Rectal smooth muscle tissue (tissue), 1 donor: Measurements from ENCODE around the gene JPH3.
"Not testable (repeated sequence)": the region's sequence is repeated elsewhere in the genome, so short reads cannot be mapped to it uniquely, and the experiment has no call there.

ENCODE experiments used
- H3K27ac ChIP-seq: one replicate; pipeline ENCODE4 v1.7.0; 2013; ENCODE audit warnings: low read depth, low read length, inconsistent platforms
- H3K27me3 ChIP-seq: one replicate; pipeline ENCODE4 v1.7.0; 2013; ENCODE audit warnings: low read length; ENCODE audit not compliant: control insufficient read depth, insufficient read depth
- H3K36me3 ChIP-seq: one replicate; pipeline ENCODE4 v1.7.0; 2013; ENCODE audit warnings: low read length; ENCODE audit not compliant: control insufficient read depth, insufficient read depth
- H3K4me1 ChIP-seq: one replicate; pipeline ENCODE4 v1.7.0; 2013; ENCODE audit warnings: low read length; ENCODE audit not compliant: control insufficient read depth, insufficient read depth
- H3K4me3 ChIP-seq: one replicate; pipeline ENCODE4 v1.7.0; 2013; ENCODE audit warnings: low read length
- H3K9ac ChIP-seq: one replicate; pipeline ENCODE4 v1.7.0; 2013; ENCODE audit warnings: low read length

Gene JPH3

GRCh38 chr16:87563714-87564523 lies 38.4 kb upstream of the JPH3 start:
- Histone ChIP-seq H3K36me3 (no peaks in the 10 kb centered on the region), H3K4me3 (no peak overlapping the region), H3K27ac (no peak overlapping the region), H3K9ac (no peak overlapping the region), H3K27me3 (no peaks in the 10 kb centered on the region), H3K4me1 (no peaks in the 10 kb centered on the region)

- Histone ChIP-seq H3K27me3 (no peaks in the 10 kb centered on the region), H3K36me3 (no peaks in the 10 kb centered on the region), H3K4me1 (no peaks in the 10 kb centered on the region), H3K4me3 (no peak overlapping the region), H3K9ac (no peak overlapping the region), H3K27ac (no peak overlapping the region)
These were observed 37.9 kb upstream of the JPH3 start for GRCh38 chr16:87564524-87564778.

- Histone ChIP-seq H3K36me3 (no peaks in the 10 kb centered on the region), H3K4me3 (no peak overlapping the region), H3K9ac (no peak overlapping the region), H3K4me1 (peaks cover 3% of the 10 kb centered on the region), H3K27ac (no peak overlapping the region), H3K27me3 (peaks cover 2% of the 10 kb centered on the region)
These were observed 32.4 kb upstream of the JPH3 start for GRCh38 chr16:87569601-87570571.

GRCh38 chr16:87570572-87570937 lies 31.8 kb upstream of the JPH3 start:
- no peaks in the 10 kb centered on the region for H3K36me3 ChIP-seq
- no peak overlapping the region for H3K9ac ChIP-seq
- no peak overlapping the region for H3K4me3 ChIP-seq
- peaks cover 3% of the 10 kb centered on the region for H3K4me1 ChIP-seq
- H3K27ac ChIP-seq = no peak overlapping the region
- peaks cover 2% of the 10 kb centered on the region for H3K27me3 ChIP-seq

GRCh38 chr16:87570938-87571867 lies 31.1 kb upstream of the JPH3 start:
- peaks cover 2% of the 10 kb centered on the region for H3K27me3 ChIP-seq
- no peak overlapping the region for H3K27ac ChIP-seq
- peaks cover 3% of the 10 kb centered on the region for H3K4me1 ChIP-seq
- H3K4me3 ChIP-seq = no peak overlapping the region
- no peak overlapping the region for H3K9ac ChIP-seq
- no peaks in the 10 kb centered on the region for H3K36me3 ChIP-seq

- Histone ChIP-seq H3K9ac (no peak overlapping the region), H3K27ac (no peak overlapping the region), H3K36me3 (no peaks in the 10 kb centered on the region), H3K27me3 (peaks cover 2% of the 10 kb centered on the region), H3K4me3 (no peak overlapping the region), H3K4me1 (peaks cover 3% of the 10 kb centered on the region)
These were observed 30.5 kb upstream of the JPH3 start for GRCh38 chr16:87571868-87572244.

GRCh38 chr16:87572959-87573358 lies 29.3 kb upstream of the JPH3 start:
- Histone ChIP-seq H3K4me1 (peaks cover 3% of the 10 kb centered on the region), H3K4me3 (no peak overlapping the region), H3K27ac (no peak overlapping the region)

GRCh38 chr16:87575027-87575804 lies 27.1 kb upstream of the JPH3 start:
- Histone ChIP-seq H3K4me1 (peaks cover 3% of the 10 kb centered on the region), H3K36me3 (no peaks in the 10 kb centered on the region), H3K9ac (no peak overlapping the region), H3K27me3 (peaks cover 2% of the 10 kb centered on the region), H3K4me3 (no peak overlapping the region), H3K27ac (no peak overlapping the region)

More at GRCh38 chr16:87572959-87573358, 29.3 kb upstream of the JPH3 start:
- H3K9ac ChIP-seq = no peak overlapping the region
- H3K27me3 ChIP-seq = peaks cover 2% of the 10 kb centered on the region
- H3K36me3 ChIP-seq = no peaks in the 10 kb centered on the region

GRCh38 chr16:87576171-87576570 lies 26.1 kb upstream of the JPH3 start:
- H3K27me3 ChIP-seq = no peaks in the 10 kb centered on the region
- no peak overlapping the region for H3K9ac ChIP-seq
- H3K27ac ChIP-seq = no peak overlapping the region
- no peaks in the 10 kb centered on the region for H3K36me3 ChIP-seq
- no peaks in the 10 kb centered on the region for H3K4me1 ChIP-seq
- H3K4me3 ChIP-seq = no peak overlapping the region

GRCh38 chr16:87578142-87578930 lies 24.0 kb upstream of the JPH3 start:
- H3K36me3 ChIP-seq, H3K27me3 ChIP-seq, H3K9ac ChIP-seq, H3K27ac ChIP-seq, H3K4me3 ChIP-seq, H3K4me1 ChIP-seq: not testable (repeated sequence)

GRCh38 chr16:87579691-87580090 lies 22.6 kb upstream of the JPH3 start:
- Histone ChIP-seq H3K27me3 (no peaks in the 10 kb centered on the region), H3K36me3 (no peaks in the 10 kb centered on the region), H3K4me3 (no peak overlapping the region), H3K4me1 (no peaks in the 10 kb centered on the region), H3K27ac (no peak overlapping the region), H3K9ac (no peak overlapping the region)
